ENCODE results near the gene CASP9.
A peak's percentile ranks its signal among the peaks of the same experiment; 100 is the strongest.
"Not testable (repeated sequence)": the region's sequence is repeated elsewhere in the genome, so short reads cannot be mapped to it uniquely, and the experiment has no call there.

CASP9 gene

DNA sequence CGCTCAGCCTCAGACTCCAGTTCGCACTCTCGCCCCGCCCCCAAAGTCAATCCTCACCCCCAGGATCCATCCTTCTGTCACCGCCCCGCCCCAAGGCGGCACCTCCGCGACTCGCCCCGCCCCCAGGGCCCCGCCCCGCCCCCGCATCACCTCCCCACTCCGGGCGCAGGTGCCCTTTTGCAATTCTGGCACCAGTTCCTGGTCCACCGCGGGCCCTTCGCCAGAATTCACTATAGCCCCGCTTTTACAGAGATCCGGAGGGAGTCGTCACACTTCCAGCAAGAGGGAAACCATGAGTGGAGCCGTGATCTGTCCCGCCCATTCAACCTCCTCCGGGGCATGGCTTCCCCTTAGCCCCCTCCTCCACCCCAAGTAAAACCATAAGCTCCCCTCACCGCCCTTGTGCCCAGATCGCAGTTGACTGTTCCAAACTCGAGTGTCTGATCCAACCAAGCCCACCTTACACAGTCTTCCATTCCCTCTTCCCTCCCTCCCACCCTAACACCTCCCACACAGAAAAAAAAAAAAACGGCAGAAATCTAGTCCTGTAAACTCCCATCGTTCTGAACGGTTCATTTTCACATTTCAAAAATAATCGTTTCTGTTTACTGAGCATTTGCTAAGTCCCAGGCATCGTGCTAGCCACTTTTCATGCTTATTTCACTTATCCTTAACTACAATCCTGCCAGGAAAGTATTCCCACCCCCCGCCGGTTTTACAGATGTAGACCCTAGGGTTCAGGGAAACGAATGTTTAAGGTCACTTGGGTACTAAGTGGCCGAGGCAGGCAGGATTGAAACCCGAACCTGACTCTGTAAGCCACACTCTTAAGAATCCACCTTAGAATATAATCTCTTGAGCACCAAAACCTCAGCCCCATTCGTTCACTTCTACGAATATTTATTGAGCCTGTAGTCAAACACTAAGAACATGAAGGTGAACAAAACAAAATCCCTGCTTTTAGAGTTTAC is 1.3 kb upstream of the CASP9 start:
- peak in 1 of 2 experiments; percentile 41 for DNase-seq

DNA sequence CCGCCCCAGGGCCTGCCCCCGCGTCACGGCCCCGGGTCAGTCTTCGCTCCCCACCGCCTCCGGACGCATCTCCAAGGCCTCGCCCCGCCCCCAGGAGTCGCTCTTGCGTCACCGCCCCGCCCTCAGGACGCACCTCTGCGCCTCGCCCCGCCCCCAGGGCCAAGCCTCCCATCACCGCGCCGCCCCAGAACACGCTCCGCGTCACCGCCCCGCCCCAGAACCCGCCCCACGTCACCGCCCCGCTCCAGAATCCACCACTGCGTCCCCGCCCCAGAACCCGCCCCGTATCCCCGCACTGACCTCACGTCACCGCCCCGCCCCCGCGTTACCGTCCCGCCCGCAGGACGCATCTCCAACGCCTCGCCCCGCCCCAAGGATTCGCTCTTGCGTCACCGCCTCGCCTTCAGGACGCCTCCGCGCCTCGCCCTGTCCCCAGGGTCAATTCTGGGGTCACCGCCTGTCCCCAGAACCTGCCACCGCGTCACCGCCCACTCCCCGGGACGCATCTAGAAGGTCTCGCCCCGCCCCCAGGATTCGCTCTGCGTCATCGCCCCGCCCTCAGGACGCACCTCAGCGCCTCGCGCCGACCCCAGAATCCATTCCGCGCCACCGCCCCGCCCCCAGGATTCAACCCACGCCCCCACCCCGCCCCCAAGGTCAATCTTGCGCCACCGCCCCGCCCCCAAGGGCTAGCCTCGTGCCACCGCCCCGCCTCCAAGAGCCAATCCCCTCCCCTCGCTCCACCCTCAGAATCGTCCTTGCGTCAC is 451 bp upstream of the CASP9 start:
- peak; percentile 96 to 99 for DNase-seq

DNA sequence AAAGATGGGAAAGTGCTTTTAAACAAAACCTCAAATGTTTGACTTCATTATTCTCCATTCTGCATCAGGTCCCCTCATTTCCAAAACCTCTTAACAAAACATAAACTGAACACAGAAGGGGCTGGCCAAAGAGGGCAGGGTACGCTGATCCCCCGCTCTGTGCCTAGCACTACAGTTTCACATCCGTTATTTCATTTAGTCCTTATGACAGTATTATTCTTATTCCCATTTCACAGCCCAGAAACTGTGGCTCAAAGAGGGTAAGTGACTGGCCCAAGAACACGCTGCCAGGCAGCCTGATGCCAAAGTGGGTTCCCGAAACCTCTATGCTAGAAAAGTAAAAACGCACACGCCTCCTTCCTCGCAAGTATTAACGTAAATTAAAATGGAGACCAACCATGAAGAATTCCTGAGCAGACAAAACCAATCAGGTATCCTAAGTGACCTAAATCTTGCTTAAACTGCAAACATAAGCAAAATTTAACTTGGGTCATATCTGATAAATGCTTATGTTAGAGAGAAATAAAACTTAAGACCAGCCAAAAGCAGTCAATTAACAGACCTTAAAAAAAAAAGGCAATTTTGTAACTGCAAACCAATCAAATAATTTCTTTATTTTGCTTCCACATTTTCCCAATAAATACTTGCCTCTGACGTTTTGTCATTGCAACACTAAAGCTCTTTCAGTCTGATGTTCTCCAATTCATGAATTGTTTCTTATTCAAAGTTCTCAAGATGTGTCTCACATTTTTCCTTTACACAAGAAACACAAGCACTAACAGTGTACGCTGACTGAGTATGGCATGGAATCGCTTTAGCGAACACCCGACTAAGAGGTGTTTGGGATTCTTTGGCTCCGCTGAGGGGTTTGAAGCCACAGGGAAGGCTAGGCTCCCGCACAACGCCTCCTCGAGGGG is 653 bp downstream of the CASP9 start:
- peak in 1 of 2 experiments; percentile 73 for DNase-seq

DNA sequence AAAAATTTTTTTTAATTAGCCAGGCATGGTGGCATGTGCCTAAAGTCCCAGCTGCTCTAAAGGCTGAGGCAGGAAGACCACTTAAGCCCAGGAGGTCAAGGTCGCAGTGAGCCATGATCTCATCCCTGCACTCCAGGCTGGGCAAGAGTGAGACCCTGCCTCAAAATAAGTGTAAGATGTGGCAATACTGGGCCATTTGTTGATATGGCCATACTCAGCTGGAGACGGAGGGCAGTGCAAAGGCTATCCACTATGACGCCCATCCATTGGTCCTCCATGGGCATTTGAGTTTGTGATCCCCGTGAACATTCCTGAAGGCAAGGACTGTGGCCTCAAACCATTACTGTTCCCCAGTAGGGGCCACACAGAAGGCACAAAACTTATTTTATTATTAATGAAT is 1.5 kb downstream of the CASP9 start:
- no peak for DNase-seq

DNA sequence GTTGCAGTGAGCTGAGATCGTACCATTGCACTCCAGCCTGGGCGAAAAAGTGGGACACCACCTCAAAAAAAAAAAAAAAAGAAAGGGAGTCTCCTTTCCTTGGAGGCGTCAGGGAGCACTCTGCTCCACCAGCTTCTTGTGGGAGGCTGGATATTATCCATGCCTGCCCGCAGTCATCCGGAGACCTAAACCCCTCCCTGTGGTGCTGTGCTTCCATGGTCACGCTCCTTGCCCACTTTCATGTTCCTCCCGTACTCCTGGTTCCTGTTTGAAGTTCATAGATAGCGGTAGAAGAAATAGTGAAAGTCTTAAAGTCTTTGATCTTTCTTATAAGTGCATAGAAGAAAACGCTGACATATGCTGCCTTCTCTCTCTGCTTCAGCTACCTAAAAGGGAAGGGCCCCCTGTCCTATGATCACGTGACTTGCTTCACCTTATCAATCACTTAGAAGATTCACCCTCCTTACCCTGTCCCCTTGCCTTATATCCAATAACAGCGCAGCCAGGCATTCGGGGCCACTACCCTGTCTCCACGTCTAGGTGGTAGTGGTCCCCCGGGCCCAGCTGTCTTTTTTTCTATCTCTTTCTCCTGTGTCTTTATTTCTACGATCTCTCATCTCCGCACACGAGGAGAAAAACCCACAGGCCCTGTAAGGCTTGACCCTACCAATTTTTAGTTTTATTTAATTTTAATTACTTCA is 2.7 kb downstream of the CASP9 start:
- not testable (repeated sequence) for DNase-seq

DNA sequence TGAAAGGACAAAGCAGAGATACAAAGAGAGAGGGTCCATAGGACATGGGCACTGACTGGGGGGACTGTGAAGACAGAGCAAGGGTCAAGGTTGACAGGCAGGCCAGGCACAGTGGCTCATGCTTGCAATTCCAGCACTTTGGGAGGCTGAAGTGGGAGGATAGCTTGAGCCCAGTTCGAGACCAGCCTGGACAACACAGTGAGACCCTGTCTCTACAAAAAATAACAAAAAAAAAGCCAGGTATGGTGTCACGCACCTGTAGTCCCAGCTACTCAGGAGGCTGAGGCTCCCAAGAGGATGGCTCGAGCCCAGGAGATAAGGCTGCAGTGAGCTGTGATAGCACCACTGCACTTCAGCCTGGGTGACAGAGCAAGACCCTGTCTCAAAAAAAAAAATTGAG is 4.4 kb downstream of the CASP9 start:
- DNase-seq = no peak

DNA sequence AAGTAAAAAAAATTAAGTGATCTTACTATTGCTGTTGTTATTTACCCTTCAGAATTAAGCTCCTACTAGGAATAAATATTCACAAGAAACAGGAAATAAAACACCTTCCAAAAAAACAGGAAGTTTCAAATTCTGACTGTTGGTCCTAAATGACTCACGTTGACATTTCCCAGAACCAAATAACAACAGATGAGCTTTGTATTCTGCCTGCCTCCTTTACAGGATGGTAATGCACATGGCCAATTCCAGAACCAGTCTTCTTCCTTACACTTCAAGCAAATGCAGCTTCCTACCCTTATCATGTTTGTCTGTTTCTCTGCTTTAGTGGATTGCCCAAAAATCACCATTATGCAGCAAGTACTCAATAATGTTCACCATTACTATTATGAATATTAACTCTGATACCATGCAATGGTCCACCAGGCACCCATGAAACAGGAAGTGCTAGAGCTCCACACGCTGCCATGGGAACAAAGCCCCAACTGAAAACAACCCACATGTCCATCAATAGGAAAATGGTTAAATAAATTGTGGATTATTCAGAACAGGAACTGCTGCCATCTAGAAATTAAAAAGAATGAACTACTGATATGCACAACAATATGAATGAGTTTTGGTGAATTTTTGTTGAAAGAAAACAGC is 8.9 kb downstream of the CASP9 start:
- no peak for DNase-seq

DNA sequence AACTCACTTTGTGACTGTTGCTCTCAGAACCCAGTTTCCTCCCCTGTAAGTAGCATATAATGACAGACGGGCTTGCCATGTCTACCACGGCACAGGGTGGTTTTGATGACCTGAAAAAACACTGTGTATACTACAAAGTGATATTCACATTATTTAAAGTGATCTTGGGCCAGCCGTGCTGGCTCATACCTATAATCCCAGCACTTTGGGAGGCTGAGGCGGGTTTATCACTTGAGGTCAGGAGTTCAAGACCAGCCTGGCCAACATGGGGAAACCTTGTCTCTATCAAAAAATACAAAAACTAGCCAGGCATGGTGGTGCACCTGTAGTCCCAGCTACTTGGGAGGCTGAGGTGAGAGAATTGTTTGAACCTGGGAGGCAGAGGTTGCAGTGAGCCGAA is 9.5 kb downstream of the CASP9 start:
- DNase-seq = not testable (repeated sequence)

DNA sequence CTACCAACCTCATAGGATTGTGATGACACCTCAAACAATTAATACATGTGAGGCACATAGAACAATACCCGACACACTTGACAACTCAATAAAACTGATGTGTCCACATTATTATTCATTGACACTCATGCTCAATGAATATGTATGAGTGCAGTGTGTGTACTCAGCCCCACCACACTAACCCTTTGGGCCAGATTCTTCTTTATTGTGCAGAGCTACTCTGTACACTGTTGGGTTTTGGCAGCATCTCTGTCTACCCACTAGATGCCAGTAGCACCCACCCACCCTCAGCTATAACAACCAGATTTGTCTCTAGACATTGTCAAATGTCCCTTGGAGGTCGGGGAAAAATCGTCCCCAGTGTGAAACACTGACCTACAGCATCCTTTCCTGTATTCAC is 10.1 kb downstream of the CASP9 start:
- DNase-seq = no peak

DNA sequence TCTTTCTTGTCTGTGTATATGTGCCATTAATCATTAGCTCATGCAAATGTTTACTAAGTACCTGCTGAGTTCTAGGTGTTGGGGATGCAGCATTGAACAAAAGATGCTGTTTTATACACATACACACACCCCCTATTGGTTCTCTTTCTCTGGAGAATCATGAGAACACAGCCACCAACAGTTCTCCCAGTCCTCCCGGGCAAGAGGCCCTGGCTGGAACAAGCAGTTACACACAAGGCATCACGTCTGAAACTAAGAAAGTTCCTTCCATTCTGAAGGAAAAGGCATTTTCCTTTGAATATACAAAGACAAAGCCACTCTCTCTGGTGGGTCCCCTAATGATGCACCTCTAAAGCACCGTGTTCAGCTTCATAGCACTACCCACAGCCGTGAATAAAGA is 10.8 kb downstream of the CASP9 start:
- peak in 1 of 2 experiments; percentile 30 for DNase-seq

DNA sequence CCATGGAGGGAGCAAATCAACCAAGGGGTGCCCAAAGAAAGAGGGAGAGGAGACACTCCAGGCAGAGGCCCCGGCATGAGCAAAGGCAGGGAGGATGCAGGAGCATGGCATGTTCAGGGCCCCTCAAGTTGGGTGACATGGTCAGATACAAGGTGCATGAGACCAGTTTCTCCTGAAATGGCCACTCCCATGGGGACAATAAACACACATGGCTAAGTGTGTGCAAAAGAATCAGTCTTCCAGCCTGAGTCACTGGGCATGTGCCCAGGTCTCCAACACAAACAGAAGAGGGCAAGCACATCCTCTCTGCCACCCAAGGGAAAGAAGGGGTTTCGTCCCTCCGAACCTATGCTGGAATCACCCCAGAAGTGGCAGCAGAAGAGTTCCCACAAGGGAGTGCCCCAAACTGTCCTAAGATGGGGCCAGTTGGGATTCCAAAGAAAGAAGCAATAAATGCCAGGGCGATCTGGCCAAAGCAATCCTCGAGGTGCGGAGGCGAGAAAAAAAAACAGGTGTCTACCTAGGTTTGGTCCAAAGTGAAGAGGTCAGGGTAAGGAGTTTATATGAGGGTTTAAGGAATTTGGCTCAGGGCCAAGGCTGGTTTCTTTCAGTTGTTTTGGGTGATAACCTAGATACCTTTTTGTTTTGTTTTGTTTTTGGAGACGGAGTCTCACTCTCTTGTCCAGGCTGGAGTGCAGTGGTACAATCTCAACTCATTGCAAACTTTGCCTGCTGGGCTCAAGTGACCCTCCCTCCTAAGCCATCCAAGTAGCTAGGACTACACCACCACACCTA is 13.2 kb downstream of the CASP9 start:
- no peak for DNase-seq

DNA sequence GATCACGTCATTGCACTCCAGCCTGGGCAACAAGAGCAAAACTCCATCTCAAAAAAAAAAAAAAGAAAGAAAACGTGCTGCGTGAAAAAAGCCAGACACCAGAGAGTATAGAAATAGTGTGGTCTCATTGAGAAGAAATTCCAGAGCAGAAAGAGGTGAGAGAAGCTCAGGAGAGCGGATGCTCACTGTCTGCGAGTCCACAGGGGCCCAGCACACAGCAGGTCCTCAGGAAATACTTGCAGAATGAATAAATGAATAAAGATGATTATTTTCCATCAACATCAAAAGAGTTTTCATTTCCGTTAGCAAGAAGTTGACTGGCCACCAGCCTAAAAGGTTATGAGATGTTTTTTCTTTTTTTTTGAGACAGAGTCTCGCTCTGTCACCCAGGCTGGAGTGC is 14.4 kb downstream of the CASP9 start:
- no peak for DNase-seq

DNA sequence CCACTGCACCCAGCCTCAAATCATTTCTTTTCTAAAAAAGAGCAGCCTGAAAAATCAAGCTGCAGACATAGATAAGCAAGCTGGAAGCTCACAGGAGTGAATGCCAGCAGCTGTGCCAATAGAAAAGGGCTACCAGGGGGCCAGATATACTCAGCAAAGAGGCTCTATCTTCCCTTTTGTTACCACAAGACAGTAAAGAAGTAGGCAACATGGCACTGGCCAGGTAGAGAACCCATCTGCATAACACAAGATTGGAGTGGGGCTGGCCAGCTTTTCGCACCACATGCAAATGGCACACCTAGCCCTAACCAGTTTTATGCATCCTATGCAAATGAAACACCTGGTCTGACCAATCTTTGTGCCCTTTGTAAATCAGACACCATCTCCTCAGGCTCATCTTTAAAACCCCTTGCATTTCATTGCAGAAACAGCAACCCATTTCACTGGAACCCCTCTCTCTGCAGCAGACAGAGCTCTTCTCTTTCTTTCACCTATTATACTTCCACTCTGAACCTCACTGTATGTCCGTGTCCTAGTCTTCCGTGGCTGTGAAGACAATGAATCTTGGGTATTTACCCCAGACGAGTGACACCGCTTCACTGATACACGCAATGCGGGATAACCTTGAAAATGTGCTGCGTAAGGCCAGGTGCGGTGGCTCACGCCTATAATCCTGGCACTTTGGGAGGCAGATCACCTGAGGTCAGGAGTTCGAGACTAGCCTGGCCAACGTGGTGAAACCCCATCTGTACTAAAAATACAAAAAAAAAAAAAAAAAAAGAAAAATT is 15.1 kb downstream of the CASP9 start:
- peak; percentile 90 to 94 for DNase-seq

DNA sequence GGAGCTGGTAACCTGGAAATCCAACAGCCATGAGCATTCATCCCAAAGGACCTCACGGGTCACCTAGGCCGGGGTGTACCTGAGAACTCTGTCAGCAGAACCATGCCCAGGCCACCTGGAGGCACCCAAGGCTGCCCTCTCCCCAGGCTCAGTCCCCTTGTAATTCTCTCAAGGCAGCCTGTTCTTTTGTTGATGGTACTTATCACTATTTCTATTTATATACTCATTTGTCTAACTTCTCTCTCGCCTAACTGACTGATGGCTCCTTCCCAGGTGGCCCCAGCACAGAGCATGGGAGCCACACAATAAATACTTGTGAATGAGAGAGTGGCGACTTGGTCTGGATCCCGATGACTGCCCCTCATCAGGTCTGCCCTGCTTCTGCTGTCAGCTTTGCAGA is 16.7 kb downstream of the CASP9 start:
- DNase-seq = no peak

DNA sequence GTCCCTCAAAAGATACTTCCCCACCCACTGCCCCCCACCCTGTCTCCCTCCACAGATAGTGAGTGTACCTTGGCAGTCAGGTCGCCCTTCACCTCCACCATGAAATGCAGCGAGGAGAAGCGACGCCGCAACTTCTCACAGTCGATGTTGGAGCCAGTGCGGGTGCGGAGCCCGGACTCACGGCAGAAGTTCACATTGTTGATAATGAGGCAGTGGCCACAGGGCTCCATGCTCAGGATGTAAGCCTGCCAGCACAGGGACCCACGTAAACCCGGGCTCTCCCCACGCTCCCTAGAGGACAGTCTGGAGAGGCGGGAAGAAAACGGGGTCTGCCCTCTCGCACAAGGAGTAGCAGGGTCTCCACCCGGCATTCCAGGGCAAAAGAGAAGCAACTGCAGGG is 17.2 kb downstream of the CASP9 start:
- no peak for DNase-seq

DNA sequence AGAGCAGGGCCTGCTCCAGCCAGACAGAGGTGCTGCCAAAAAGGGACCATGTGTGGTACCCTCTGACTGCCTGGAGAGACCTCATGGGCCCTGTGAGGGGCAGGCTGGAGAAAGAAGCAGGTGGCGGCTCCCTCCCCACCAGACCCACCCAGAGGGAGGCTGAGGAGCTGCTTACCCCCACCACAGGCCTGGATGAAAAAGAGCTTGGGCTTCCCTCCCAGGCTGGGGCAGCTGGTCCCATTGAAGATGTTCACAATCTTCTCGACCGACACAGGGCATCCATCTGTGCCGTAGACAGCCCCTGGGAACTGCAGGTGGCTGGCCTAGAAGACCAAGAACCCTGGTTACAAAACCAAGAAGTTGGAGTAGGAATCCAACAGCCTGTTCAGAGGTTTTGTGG is 19.6 kb downstream of the CASP9 start:
- DNase-seq = no peak

DNA sequence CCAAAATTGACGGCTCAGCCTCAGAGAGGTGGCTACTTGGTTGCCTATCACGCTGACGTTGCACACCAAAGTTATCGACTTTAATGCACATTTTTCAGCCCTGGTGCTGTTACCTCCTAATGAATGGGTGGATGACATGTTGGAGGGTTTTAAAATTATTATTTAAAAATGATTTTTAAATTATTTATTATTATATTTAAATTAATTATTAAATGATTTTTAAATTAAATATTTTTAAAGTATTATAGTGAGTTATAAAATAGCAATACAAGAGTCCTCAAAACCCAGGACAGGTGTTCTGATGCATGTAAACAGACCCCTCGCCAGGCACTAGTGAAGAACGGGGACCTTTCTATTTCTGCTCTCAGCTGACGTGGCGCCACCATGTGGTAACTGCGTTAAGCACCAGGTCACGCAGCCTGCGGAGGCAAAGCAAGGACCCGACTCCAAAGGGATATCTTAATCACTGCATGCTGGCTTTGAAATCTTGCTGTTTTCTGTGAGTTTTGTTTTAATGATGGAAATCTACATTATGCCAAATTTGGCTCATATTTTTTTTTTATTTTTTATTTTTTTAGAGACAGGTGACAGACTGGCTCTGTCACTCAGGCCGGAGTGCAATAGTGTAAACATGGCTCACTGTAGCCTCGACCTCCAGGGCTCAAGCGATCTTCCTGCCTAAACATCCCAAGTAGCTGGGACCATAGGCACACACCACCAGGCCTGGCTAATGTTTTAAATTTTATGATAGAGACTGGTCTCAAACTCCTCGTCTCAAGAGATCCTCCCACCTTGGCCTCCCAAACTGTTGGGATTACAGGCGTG is 22.6 kb downstream of the CASP9 start:
- DNase-seq = peak; percentile 48 to 80

DNA sequence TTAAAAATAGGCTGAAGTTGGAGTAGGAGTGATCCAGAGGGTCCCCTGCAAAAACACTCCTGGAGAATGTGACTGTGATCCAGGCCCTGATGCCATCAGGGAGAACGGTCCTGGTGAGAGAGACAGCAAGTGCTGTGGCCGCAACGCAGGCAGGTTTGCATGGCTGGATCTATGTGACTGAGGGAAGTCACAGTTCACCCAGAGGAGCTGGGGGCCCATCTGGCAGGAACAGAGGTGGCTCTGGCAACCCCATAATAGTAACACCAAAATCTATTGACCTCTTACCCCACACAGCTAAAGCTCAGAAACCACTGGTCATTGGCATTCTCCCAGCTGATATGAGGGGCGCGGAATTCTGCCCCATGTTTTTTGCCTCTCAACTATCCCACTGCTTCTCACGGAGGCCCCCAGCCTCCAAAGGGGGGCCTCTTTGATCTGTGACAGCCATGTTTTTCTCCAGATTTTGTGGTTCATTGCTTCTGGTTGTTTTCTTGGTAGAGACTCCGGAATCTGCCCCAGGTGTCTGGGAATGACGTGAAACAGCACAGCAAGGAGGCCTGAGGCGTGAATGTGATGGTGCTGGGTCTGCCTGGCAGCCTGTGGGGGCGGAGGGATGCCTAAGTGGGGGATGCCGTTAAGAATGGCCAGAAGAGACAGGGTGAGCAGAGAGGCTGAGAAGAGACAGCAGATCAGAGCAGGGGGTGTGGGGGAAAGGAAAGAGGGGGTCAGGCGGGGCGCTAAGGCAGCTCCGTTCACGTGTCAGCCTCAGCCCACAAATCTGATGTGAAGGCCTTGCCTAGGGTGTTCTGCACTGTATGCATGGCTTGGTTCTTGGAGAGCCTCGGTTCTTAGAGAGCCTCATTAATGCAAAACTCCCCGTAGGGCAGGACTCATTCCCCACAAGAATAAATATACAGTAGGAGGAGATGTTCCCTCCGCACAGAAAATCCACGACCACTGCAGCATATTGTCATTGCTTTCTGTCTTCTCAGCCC is 23.5 kb downstream of the CASP9 start:
- DNase-seq = no peak

Data from NCI-H526 (cell line).